ENCODE results near the gene CDC45. TPM values are rescaled to one million over a fixed set of nuclear protein-coding genes. Genes with fewer than 3 reads are reported as not detected.
"Not testable (repeated sequence)": the region's sequence is repeated elsewhere in the genome, so short reads cannot be mapped to it uniquely, and the experiment has no call there.

CDC45 gene
- total RNA-seq, 8 experiments from 2014 or later: 0.60 to 28.7 (median 1.2) TPM

DNA sequence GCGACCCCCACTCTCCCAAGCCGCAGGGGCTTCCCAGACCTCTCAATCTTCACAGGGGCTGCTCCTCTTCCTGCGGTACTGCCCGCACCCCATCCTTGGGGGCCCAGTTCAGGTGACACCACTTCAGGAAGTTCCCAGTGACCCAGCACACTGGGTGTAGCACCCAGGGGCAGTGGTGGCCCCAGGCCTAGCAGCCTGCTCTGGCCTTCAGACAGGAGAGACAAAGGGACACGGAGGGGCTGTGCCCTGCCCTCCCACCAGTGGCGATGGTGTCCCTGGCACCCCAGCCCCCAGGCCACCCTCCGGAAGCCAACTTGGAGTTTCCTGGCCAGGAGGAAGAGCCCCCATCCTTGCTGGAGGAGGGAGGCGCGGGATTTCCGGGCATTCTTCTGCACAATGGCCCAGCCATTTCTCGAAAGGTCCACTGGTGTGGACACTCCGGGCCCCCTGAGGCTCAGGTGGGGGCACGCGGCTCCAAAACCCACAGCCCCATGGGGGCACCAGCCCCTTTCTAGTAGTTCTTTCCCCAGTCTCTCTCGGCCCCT is 45.5 kb downstream of the CDC45 start:
- in situ Hi-C loops (cut with MboI; ENCODE audit: low pct_unique_long_range_greater_than_20kb in 2 of 9, low sequenced_read_pairs in 9 of 9, unreplicated experiment in 9 of 9): no loop called here

DNA sequence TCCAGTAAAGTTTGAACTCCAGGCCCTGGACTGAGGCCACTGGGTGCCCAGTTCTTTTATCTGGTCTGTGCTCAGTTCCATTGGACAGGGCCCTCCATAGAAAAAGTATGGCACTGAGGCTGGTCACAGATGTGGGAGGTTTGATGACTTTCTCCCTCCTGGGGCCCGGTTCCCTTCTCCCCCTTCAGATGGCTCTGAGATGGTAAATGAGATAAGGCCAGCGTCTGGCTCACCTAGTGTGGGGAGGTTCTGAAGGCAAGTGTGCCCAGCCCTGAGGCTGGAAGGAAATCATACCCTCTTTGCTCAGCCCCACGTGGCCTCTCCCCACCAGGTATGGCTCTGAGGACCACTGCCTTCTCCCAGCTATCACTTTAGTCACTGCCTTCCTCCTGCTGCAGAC is 45.9 kb downstream of the CDC45 start:
- in situ Hi-C loops (cut with MboI; ENCODE audit: low pct_unique_long_range_greater_than_20kb in 2 of 9, low sequenced_read_pairs in 9 of 9, unreplicated experiment in 9 of 9): no loop called here

More for the DNA sequence above, 45.5 kb downstream of the CDC45 start:
- H3K4me1 ChIP-seq (replicated peaks in 1 of 2): peaks cover 0 to 15% of the 10 kb centered on the region in 2 donors
- no peak overlapping the region for H3K4me3 ChIP-seq
- H3K27ac ChIP-seq: no peak overlapping the region
- no peak for ATAC-seq (replicated peaks in 6 of 8)
- WGBS, 10 experiments: 50 to 80% (median 75%) methylated on average over 2 to 5 of the region's 15 CpGs; no CpG with 5 or more reads in 7 of the 10 experiments

GRCh38 chr22:19526076-19526701 is 46.5 kb downstream of the CDC45 start:
- Histone ChIP-seq H3K27ac (no peak overlapping the region), H3K4me1 (replicated peaks in 1 of 2) (peaks cover 0 to 15% of the 10 kb centered on the region in 2 donors), H3K4me3 (no peak overlapping the region)
- in situ Hi-C loops (cut with MboI; ENCODE audit: low pct_unique_long_range_greater_than_20kb in 2 of 9, low sequenced_read_pairs in 9 of 9, unreplicated experiment in 9 of 9): no loop called here
- 72 to 97% (median 82%) methylated on average over 2 to 5 of the region's 11 CpGs; no CpG with 5 or more reads in 5 of the 10 experiments for WGBS, 10 experiments
- no peak for ATAC-seq (replicated peaks in 6 of 8)

More for the DNA sequence above, 45.9 kb downstream of the CDC45 start:
- peaks cover 0 to 15% of the 10 kb centered on the region in 2 donors for H3K4me1 ChIP-seq (replicated peaks in 1 of 2)
- no peak overlapping the region for H3K4me3 ChIP-seq
- no peak overlapping the region for H3K27ac ChIP-seq
- no peak for ATAC-seq (replicated peaks in 6 of 8)
- WGBS, 10 experiments: 76% methylated on average over 2 of the region's 3 CpGs; no CpG with 5 or more reads in 9 of the 10 experiments

DNA sequence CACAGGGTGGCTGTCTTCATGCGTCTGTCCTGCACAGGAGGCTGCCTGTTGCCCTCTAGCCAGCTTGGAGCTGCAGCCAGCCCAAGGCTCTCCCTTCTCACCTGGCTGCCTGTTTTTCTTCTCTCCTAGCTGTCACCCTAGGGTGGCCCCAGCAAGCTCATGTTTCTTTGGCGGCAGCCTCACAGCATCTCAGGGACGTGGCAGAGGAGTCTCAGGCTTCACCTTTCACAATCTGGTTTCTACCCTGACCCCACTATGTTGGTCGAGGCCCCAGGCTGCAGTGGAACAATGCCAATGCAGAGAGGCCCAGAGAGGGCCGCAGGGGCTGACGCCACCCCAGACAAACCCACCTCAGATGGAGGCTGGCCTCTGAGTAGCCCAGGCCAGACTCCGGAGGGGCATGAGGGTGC is 47.0 kb downstream of the CDC45 start:
- Histone ChIP-seq H3K4me3 (no peak overlapping the region), H3K4me1 (replicated peaks in 1 of 2) (peaks cover 0 to 15% of the 10 kb centered on the region in 2 donors), H3K27ac (no peak overlapping the region)
- 69 to 100% (median 100%) methylated on average over 1 to 3 of the region's 7 CpGs; no CpG with 5 or more reads in 7 of the 10 experiments for WGBS, 10 experiments
- in situ Hi-C loops (cut with MboI; ENCODE audit: low pct_unique_long_range_greater_than_20kb in 2 of 9, low sequenced_read_pairs in 9 of 9, unreplicated experiment in 9 of 9): no loop called here
- ATAC-seq (replicated peaks in 6 of 8): no peak

GRCh38 chr22:19527321-19527721 is 47.6 kb downstream of the CDC45 start:
- WGBS, 10 experiments: 50 to 100% (median 86%) methylated on average over 1 to 2 of the region's 5 CpGs; no CpG with 5 or more reads in 5 of the 10 experiments
- Histone ChIP-seq H3K27ac (no peak overlapping the region), H3K4me1 (replicated peaks in 1 of 2) (peaks cover 0 to 14% of the 10 kb centered on the region in 2 donors), H3K4me3 (no peak overlapping the region)
- ATAC-seq (replicated peaks in 6 of 8): no peak
- in situ Hi-C loops (cut with MboI; ENCODE audit: low pct_unique_long_range_greater_than_20kb in 2 of 9, low sequenced_read_pairs in 9 of 9, unreplicated experiment in 9 of 9): no loop called here

DNA sequence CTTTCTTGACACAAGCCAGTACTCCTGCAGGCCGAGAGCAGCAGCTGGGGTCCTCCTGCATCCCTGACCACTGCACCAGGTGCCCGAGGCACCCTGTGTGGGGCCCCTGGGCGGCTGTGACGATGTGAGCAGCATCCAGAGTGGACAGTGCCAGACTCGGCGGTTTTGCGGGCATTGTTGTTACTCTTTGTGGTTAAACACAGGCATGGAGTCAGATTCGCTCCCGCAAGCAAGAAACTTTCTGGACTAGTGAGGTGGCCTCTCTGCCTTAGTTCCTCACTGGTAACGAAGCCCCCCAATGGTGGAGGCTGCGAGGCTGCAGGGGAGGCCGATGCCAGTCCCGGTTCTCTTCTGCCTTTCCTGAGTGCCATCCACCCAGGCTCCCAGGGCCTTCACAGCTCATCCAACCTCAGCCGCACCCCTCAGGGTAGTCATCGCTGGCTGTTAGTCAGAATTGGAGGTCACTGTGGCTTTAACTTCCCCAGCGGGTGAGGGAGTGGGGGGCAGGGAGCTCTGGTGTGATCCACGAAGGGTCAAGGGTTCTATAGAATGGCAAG is 48.2 kb downstream of the CDC45 start:
- peaks cover 0 to 8% of the 10 kb centered on the region in 2 donors for H3K4me1 ChIP-seq (replicated peaks in 1 of 2)
- ATAC-seq (replicated peaks in 6 of 8): peak in 1 of 8 experiments; percentile 9
- 0 to 100% (median 67%) methylated on average over 1 to 4 of the region's 17 CpGs; no CpG with 5 or more reads in 3 of the 10 experiments for WGBS, 10 experiments
- H3K27ac ChIP-seq: no peak overlapping the region
- no peak overlapping the region for H3K4me3 ChIP-seq
- in situ Hi-C loops (cut with MboI; ENCODE audit: low pct_unique_long_range_greater_than_20kb in 2 of 9, low sequenced_read_pairs in 9 of 9, unreplicated experiment in 9 of 9): no loop called here

DNA sequence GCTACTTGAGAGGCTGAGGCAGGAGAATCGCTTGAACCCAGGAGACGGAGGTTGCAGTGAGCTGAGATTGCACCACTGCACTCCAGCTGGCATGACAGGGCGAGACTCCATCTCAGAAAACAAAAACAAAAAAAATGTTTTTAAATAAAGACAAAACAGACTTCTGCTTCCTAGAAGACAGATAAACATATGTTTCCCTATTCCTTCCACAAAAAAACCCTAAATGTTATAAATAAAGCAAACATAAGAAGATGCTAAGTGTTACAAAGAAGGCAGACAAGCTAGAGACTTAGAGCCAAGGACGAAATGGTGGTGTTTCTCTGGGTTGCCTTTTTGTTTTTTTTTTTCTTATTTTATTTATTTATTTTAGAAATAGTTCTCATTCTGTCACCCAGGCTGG is 50.1 kb downstream of the CDC45 start:
- no peak for ATAC-seq (replicated peaks in 6 of 8)
- 28 to 90% (median 78%) methylated on average over 1 to 4 of the region's 4 CpGs; no CpG with 5 or more reads in 1 of the 10 experiments for WGBS, 10 experiments
- no peak overlapping the region for H3K4me3 ChIP-seq
- no peaks in the 10 kb centered on the region for H3K4me1 ChIP-seq (replicated peaks in 1 of 2)
- in situ Hi-C loops (cut with MboI; ENCODE audit: low pct_unique_long_range_greater_than_20kb in 2 of 9, low sequenced_read_pairs in 9 of 9, unreplicated experiment in 9 of 9): no loop called here
- no peak overlapping the region for H3K27ac ChIP-seq

GRCh38 chr22:19530751-19531150 is 51.0 kb downstream of the CDC45 start:
- Histone ChIP-seq H3K27ac (no peak overlapping the region), H3K4me1 (replicated peaks in 1 of 2) (no peaks in the 10 kb centered on the region), H3K4me3 (no peak overlapping the region)
- 0 to 86% methylated on average over 1 of the region's 3 CpGs; no CpG with 5 or more reads in 8 of the 10 experiments for WGBS, 10 experiments
- in situ Hi-C loops (cut with MboI; ENCODE audit: low pct_unique_long_range_greater_than_20kb in 2 of 9, low sequenced_read_pairs in 9 of 9, unreplicated experiment in 9 of 9): no loop called here
- no peak for ATAC-seq (replicated peaks in 6 of 8)

GRCh38 chr22:19531327-19531726 is 51.6 kb downstream of the CDC45 start:
- H3K4me3 ChIP-seq; in situ Hi-C loops (cut with MboI; ENCODE audit: low pct_unique_long_range_greater_than_20kb in 2 of 9, low sequenced_read_pairs in 9 of 9, unreplicated experiment in 9 of 9); ATAC-seq (replicated peaks in 6 of 8); H3K4me1 ChIP-seq (replicated peaks in 1 of 2); H3K27ac ChIP-seq: not testable (repeated sequence)
- 50 to 100% (median 91%) methylated on average over 2 to 6 of the region's 6 CpGs; no CpG with 5 or more reads in 3 of the 10 experiments for WGBS, 10 experiments

- Histone ChIP-seq H3K4me1 (replicated peaks in 1 of 2) (no peaks in the 10 kb centered on the region), H3K4me3 (no peak overlapping the region), H3K27ac (no peak overlapping the region)
- 14 to 100% (median 68%) methylated on average over 1 to 8 of the region's 8 CpGs; no CpG with 5 or more reads in 1 of the 10 experiments for WGBS, 10 experiments
- in situ Hi-C loops (cut with MboI; ENCODE audit: low pct_unique_long_range_greater_than_20kb in 2 of 9, low sequenced_read_pairs in 9 of 9, unreplicated experiment in 9 of 9): no loop called here
- ATAC-seq (replicated peaks in 6 of 8): no peak
These were observed 53.4 kb downstream of the CDC45 start for GRCh38 chr22:19533049-19533626.

- no peak overlapping the region for H3K4me3 ChIP-seq
- ATAC-seq (replicated peaks in 6 of 8): no peak
- H3K27ac ChIP-seq: no peak overlapping the region
- H3K4me1 ChIP-seq (replicated peaks in 1 of 2): no peaks in the 10 kb centered on the region
- in situ Hi-C loops (cut with MboI; ENCODE audit: low pct_unique_long_range_greater_than_20kb in 2 of 9, low sequenced_read_pairs in 9 of 9, unreplicated experiment in 9 of 9): no loop called here
These were observed 54.1 kb downstream of the CDC45 start for GRCh38 chr22:19533857-19534256.

DNA sequence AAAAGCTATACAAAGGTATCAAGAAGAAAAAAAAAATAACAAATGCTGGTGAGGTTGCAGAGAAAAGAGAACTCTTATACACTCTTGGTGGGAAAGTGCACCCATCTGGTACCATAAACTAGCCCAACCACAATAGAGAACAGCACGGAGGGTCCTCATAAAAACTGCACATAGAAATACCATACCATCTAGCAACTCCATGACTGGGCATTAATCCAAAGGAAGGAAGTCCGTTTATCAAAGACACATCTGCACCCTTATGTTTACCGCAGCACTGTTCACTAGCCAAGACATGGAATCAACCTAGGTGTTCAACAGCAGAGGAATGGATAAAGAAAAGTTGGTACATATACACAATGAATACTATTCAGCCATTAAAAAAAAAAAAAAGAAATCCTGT is 55.3 kb downstream of the CDC45 start:
- no peaks in the 10 kb centered on the region for H3K4me1 ChIP-seq (replicated peaks in 1 of 2)
- H3K4me3 ChIP-seq: no peak overlapping the region
- no peak for ATAC-seq (replicated peaks in 6 of 8)
- in situ Hi-C loops (cut with MboI; ENCODE audit: low pct_unique_long_range_greater_than_20kb in 2 of 9, low sequenced_read_pairs in 9 of 9, unreplicated experiment in 9 of 9): no loop called here
- 0 to 100% (median 48%) methylated on average over 1 to 3 of the region's 3 CpGs; no CpG with 5 or more reads in 2 of the 10 experiments for WGBS, 10 experiments
- H3K27ac ChIP-seq: no peak overlapping the region

- H3K4me1 ChIP-seq (replicated peaks in 1 of 2): no peaks in the 10 kb centered on the region
- no peak overlapping the region for H3K27ac ChIP-seq
- in situ Hi-C loops (cut with MboI; ENCODE audit: low pct_unique_long_range_greater_than_20kb in 2 of 9, low sequenced_read_pairs in 9 of 9, unreplicated experiment in 9 of 9): no loop called here
- no peak overlapping the region for H3K4me3 ChIP-seq
- WGBS, 10 experiments: 52 to 100% (median 93%) methylated on average over 1 to 8 of the region's 9 CpGs; no CpG with 5 or more reads in 2 of the 10 experiments
- no peak for ATAC-seq (replicated peaks in 6 of 8)
These were observed 56.8 kb downstream of the CDC45 start for GRCh38 chr22:19536564-19536963.

Measured in motor neuron (in vitro differentiated cells).